Camera-type eye (tissue), 1 donor: ENCODE results near the gene ZNF888. TPM values are rescaled to one million over a fixed set of nuclear protein-coding genes. Genes with fewer than 3 reads are reported as not detected.

Source experiments
- total RNA-seq: library from RNA; depleted of rRNA; stranded (reverse); fragments of >200 nt; gene quantifications from one replicate; pipeline ENCODE4 v1.2.3, GENCODE V29; 2014

Gene ZNF888
- 16.1 TPM for total RNA-seq

DNA sequence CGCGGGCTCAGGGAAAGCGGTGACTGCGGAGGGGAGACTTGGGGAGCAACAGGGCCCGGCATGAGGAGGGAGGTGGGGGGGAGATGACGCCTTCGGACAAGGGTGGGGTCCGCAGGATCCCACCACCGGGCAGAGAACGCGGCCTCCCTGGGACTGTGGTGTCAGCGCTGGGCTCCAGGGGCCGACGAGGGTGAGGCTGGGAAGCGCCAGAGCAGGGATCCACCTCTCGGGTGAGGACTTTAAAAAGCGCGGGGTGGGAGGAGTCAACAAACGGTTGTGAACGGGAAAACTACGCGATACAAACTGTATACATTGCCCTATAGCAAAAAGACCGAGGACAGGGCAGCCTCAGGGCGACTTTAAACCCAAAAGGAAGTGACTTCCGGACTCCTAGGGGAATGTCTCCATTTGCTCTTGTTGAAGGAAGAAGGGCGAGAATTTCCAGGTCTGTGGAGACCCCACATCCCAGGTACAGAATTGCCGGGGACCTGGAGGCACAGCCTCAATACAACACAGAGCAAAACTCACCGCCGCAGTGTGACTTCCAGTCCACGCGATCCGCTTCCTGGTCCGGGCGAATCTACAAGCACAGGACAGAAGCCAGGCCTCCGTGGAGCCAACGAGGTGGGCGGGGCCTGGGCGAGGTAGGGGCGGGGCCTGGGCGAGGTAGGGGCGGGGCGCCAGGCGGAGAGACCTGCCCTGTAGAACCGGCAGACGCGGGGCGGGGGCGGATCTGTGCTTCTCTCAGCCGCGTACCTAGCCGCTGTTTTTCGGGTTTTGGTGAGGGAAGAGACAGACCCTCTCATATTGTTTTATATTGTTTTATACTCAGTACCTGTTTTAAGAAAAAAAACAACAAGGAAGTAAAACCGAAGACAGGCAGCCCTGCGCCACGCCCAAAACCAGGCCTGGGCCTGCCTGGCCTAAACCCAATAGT lies at the start of gene ZNF888:
TSS of gene ZNF888 (minus strand) at position 588 of the 937 bp plus-strand sequence. CDS start 5,555 bp downstream, outside the sequence.

DNA sequence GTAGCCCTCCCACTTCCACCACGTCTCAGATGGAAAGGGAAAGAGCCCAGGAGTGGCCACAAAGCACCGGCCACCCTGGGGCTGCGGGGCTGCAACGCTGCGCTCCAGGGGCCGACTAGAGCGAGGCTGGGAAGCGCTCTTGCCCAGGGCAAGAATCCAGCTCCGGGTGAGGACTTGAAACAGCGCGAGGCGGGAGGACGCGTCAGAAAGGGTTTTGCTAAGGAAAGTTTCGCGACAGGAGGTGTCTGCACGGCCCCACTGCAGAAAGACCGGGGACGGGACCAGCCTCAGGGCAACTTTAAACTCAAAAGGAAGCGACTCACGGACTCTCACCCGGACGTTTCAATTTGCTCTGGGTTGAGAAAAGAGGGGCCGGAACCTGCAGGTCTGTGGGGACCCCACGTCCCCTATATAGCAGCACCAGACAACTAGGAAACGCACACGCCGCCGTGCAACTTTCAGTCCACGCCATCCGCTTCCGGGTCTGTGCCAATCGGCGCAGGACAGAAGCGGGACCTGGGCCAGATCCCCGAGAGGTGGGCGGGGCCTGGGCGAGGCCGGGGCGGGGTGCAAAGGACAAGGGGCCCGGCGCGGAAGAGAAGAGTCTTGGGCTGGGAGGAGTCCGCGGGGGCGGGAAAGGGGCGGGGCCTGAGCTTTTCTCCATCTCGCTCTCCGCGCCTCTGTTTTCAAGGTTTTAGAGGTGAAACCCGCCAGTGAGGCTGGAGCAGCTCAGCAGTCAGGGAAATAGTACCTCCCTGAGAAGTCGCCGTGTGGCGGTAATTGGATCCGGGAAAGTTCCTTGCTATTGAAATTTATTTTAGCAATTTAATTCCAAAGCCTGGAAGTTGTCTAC lies 39.4 kb upstream of the ZNF888 start, which contains the start of gene ZNF816:
TSS of gene ZNF816 (minus strand) at position 488 of the 853 bp plus-strand sequence. CDS start 6,792 bp downstream, outside the sequence.

DNA sequence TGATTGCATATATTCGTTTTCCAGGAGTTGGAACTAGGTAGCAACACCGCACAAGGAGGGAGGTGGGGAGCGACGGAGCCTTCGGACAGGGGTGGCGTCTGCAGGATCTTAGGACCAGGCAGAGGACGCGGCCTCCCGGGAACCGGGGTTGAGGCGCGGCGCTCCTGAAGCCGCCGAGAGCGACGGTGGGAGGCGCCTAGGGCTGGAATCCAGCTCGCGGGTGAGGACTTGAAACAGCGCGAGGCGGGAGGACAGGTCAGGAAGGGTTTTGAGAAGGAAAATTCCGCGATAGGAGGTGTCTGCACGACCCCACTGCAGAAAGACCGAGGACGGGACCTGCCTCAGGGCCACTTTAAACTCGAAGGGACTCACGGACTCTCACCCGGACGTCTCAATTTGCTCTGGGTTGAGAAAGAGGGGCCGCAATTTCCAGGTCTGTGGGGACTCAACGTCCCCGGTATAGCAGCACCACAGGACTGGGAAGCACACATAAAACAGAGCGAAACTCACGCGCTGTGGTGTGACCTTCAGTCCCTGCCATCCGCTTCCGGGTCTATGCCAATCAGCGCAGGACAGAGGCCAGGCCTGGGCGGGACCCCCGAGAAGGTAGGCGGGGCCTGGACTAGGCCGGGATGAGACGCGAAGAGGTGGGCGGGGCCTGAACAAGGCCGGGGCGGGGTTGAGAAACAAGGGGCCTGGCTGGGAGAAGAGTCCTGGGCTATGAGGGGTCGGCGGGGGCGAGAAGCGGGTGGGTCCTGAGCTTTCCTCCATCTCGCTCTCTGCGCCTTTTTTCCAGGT lies 25.9 kb downstream of the ZNF888 start, which contains the start of gene ZNF320:
TSS of gene ZNF320 (minus strand) at position 498 of the 798 bp plus-strand sequence. CDS start 7,380 bp downstream, outside the sequence.

DNA sequence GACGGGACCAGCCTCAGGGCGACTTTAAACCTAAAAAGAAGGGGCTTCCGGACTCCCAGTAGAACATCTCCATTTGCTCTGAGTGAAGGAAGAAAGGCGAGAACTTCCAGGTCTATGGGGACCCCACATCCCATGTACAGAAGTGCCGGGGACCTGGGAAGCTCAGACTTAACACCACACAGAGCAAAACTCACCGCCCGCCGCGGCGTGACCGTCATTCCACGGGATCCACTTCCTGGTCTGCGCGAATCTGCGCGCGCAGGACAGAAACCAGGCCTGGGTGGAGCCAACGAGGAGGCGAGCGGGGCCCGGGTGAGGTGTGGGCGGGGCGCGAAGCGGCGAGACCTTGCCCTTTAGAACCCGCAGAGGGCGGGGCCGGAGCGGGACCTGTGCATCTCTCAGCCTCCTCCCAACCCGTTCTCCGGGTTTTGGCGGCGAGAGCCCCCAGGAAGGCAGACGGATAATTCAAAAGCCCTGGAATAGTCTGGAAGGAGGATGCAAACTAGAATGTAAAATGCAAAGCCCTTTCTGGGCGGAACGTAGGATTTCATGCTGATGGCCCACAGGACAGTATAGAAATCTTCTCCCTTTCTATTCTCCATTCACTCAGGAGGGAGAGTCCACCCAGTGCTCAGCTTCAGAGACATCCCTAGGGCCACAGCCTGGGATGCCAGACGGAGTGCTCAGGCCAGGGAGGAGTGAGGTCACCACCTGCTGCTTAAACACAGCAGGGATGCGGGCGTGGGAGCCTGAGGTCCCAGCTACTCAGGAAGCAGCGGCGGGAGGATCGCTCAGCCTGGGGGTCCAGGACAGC lies 65.6 kb downstream of the ZNF888 start, which contains the start of gene ZNF468:
TSS of gene ZNF468 (minus strand) at position 242 of the 814 bp plus-strand sequence. CDS start 3,347 bp downstream, outside the sequence.

Other genes starting within 250 kb of the ZNF888 start
- gene ZNF611, start 188.4 kb downstream of the ZNF888 start, total RNA-seq, result 24.5 TPM
- gene ZNF600, start 136.6 kb downstream of the ZNF888 start, total RNA-seq, result 4.2 TPM
- 24.7 TPM for gene ZNF28, start 101.8 kb downstream of the ZNF888 start, total RNA-seq
- 43.4 TPM for gene ZNF468, start 65.8 kb downstream of the ZNF888 start, total RNA-seq
- gene ZNF320, start 25.8 kb downstream of the ZNF888 start, total RNA-seq, result 51.3 TPM
- gene ZNF816, start 39.5 kb upstream of the ZNF888 start, total RNA-seq, result 15.7 TPM
- gene ERVV-1, start 90.5 kb upstream of the ZNF888 start, total RNA-seq, result not detected
- gene ERVV-2, start 121.3 kb upstream of the ZNF888 start, total RNA-seq, result not detected
- 87.9 TPM for gene ZNF160, start 180.0 kb upstream of the ZNF888 start, total RNA-seq
- 25.6 TPM for gene ZNF415, start 209.5 kb upstream of the ZNF888 start, total RNA-seq
- 22.3 TPM for gene ZNF347, start 235.6 kb upstream of the ZNF888 start, total RNA-seq